Stimulated activated CD4-positive, alpha-beta T cell treated with anti-CD3 and anti-CD28 coated beads, Interleukin-15, amount 100 ng/mL, for 24 hours (primary cell): ENCODE results near the gene NOVA2.
A peak's percentile ranks its signal among the peaks of the same experiment; 100 is the strongest.

Experiments used
- DNase-seq: peaks from one replicate; pipeline ENCODE4 v3.0.0-alpha.2; 2020

Gene NOVA2

DNA sequence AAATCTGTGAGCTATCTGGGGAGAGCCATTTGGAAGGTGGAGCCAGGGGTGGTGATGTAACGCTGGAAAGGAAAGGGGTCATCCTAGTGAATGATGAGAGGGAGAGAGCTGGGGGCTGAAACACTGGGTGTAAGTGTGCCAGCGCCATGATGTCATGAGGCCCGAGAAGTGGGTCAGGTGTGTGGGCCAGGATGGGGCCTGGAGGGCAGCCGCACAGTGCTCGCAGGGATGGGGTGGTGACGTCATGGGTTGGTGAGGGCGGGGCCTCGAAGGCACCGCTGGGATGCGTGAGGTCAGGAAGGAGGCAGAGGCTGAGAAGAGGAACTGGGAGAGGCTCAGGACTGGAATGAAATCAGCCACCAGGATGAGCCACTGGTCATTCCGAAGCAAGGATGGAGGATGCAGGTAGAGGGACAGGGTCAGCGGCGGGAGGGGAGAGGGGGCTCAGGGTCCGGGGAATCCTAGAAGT lies 26.0 kb upstream of the NOVA2 start:
- peak; percentile 31 for DNase-seq

- DNase-seq = no peak
Measured at GRCh38 chr19:45998834-45999233, 25.2 kb upstream of the NOVA2 start.

DNA sequence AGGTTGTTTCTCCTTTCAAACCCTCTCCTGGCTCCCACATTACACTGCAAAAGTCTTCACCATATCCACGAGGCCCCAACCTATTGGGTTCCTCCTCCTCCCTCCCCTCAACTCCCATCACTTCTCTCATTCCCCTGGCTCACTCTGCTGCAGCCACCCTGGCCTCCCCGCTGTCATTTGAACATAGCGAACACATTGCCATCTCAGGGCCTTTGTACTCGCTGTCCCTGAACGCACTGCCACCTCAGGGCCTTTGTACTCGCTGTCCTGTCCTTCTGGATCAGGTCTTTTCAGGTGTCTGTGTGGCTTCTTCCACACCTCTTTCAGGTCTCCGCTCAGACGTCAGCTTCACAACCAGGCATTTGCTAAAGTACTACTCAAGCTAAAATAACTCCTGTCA lies 23.3 kb upstream of the NOVA2 start:
- no peak for DNase-seq

DNA sequence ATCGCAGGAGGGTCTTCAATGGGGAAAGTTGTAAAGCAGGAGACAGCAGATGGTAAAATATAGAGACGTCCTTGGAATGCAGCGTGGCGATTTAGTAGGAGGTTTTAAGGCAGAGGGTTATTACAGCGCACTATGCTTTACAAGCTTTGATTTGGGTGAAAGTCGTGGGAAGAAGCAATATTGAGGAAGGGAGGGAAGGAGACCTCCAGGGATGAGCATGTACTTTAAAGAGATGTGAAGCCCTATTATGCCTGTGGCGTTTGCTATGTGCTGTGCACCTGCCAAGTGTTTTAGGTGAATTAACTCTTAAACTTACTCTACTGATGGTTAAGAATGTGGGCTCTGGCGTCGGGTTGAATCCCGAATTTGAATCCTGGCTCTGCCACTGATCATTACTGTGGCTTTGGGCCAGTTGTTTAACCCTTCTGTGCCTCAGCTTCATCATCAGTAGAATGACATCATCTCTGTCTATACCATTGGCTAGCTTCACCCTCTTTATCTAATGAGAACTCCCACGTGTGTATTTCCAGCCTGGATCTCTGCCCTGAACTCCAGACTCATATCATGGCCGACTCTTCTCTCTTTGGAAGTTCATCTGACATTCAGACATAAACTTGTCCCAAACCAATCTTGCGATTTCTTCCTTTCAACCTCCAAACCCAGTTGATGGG lies 22.2 kb upstream of the NOVA2 start:
- DNase-seq = no peak

- DNase-seq = peak; percentile 96
Measured at GRCh38 chr19:45994998-45995714, 21.5 kb upstream of the NOVA2 start, which contains the start of gene CCDC61. Gene CCDC61 (plus strand): TSS chr19:45995467. CDS start chr19:46003019, 7,552 bp downstream.

- DNase-seq = no peak
Measured at GRCh38 chr19:45994456-45994997, 20.9 kb upstream of the NOVA2 start.

GRCh38 chr19:45990113-45990728 lies 16.6 kb upstream of the NOVA2 start:
- DNase-seq = no peak

DNA sequence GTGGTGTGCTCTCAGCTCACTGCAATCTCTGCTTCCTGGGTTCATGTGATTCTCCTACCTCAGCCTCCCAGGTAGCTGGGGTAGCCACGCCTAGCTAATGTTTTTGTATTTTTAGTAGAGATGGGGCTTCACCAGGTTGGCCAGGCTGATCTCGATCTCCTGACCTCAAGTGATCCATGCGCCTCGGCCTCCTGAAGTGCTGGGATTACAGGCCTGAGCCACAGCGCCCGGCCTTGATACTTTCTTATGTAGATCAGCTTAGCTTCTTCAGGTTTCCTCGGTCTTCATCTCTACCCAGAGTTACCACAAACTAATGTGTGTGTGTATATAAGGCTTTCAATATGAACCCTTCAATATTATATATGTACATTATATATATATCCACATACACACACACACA lies 11.7 kb upstream of the NOVA2 start:
- no peak for DNase-seq

DNA sequence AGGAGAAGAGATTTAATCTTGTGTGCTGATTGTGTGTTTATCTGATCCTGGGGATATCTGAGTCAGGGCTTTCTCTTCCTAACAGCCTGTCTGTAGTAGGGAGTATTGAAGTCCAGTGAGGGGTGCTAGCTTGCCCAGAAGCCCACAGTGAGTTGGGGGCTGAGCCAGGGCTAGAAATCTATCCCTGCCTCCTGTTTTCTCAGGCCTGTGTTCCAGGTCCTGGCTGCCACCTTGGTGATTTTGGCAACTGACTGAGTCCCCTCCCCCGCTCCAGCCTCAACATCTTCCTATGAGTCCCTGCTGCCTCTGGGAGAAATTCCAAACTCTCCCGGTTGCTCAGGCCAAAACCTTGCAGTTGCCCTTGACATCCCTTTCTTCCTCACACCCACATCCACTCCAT lies 7.7 kb upstream of the NOVA2 start:
- no peak for DNase-seq

GRCh38 chr19:45978156-45978555 lies 4.5 kb upstream of the NOVA2 start:
- DNase-seq = no peak

DNA sequence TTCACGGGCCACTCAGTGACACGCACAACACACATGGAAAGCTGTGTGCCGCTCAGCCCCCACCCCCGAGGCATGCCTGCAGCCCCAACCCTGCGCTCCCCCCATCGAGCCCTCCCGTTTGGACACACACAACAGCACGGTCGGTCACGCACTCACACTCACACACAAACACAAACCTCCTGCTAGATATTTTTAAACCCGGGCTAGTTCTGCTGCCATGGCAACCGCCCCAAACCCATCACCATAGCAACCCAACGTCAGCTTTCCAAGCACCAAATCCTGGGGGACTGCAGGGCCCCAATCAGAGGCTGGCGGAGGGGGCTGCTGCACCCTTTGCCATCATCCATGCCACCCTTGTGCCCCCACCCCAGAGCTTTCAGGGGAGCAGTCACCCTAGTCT lies 2.5 kb upstream of the NOVA2 start:
- no peak for DNase-seq

GRCh38 chr19:45975306-45976070 lies 1.8 kb upstream of the NOVA2 start:
- DNase-seq = no peak

- DNase-seq = peak; percentile 11
Measured at GRCh38 chr19:45972947-45973540, 621 bp downstream of the NOVA2 start.

GRCh38 chr19:45972081-45972946 lies 1.4 kb downstream of the NOVA2 start:
- peak; percentile 39 for DNase-seq

- DNase-seq = no peak
Measured at GRCh38 chr19:45971260-45971902, 2.3 kb downstream of the NOVA2 start.

DNA sequence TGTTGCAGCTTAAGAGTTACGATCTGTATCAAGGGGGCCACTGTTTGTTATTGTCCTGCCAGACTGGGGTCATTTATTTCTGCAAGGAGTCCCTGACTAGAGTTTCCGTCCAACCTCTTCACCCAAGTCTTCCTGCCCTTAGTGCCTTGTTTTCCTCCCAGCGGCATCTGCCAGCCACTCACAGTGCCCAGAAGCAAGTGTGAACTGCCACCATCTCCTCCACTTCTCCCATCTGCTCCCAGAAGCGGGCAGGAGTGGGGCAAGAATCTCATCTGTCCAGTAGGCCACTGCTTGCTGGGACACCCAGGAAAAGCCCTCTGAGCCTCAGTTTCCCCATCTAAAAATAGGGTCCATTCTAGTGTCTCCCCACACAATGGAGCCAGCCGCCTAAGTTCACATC lies 4.0 kb downstream of the NOVA2 start:
- DNase-seq = no peak

- DNase-seq = no peak
Measured at GRCh38 chr19:45968626-45969025, 5.0 kb downstream of the NOVA2 start.

GRCh38 chr19:45967246-45967645 lies 6.4 kb downstream of the NOVA2 start:
- no peak for DNase-seq

DNA sequence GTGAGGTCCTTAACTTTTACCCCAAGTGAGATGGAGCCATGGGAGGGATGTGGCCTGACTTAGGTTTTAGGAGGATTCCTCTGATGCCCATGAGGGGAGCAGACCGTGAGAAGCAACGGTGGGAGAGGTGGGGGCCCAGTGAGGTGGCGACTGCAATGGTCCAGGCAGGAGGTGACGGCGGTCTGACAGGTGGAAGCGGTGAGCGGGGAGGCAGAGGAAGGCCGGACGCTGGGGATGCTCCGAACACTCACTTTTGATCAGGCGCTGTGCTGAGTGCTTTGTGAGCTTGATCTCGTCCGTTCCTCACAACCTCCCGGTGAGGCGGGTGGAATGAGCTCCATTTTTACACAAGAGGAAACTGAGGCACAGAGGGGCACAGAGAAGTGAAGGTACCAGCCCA lies 11.6 kb downstream of the NOVA2 start:
- no peak for DNase-seq

GRCh38 chr19:45960595-45961235 lies 12.9 kb downstream of the NOVA2 start:
- DNase-seq = no peak
